ENCODE results near the gene PCNX2. TPM values are rescaled to one million over a fixed set of nuclear protein-coding genes. Genes with fewer than 3 reads are reported as not detected.

Gene PCNX2
- total RNA-seq, 4 donors from 2014 or later = 7.3 to 16.6 (median 12.7) TPM

- TF ChIP-seq CTCF (IDR thresholded peaks at IDR 0.05) = no peak
- DNase-seq (ENCODE audit: low spot score) (no peak), ATAC-seq (ENCODE audit: low FRiP score) (no peak)
These were observed 232.1 kb downstream of the PCNX2 start for GRCh38 chr1:233063462-233063861.

- no peak for TF ChIP-seq CTCF (IDR thresholded peaks at IDR 0.05)
- no peak for DNase-seq (ENCODE audit: low spot score)
- ATAC-seq (ENCODE audit: low FRiP score) = no peak
These were observed 234.3 kb downstream of the PCNX2 start for GRCh38 chr1:233061265-233061664.

- TF ChIP-seq CTCF (IDR thresholded peaks at IDR 0.05) = no peak
- DNase-seq (ENCODE audit: low spot score) = no peak
- no peak for ATAC-seq (ENCODE audit: low FRiP score)
These were observed 235.0 kb downstream of the PCNX2 start for GRCh38 chr1:233060461-233060994.

- DNase-seq (ENCODE audit: low spot score) (no peak), ATAC-seq (ENCODE audit: low FRiP score) (no peak)
- no peak for TF ChIP-seq CTCF (IDR thresholded peaks at IDR 0.05)
These were observed 237.7 kb downstream of the PCNX2 start for GRCh38 chr1:233057836-233058235.

GRCh38 chr1:233055879-233056641, 239.5 kb downstream of the PCNX2 start:
- no peak for TF ChIP-seq CTCF (IDR thresholded peaks at IDR 0.05)

GRCh38 chr1:233045588-233045987, 249.9 kb downstream of the PCNX2 start:
- no peak for DNase-seq (ENCODE audit: low spot score)
- ATAC-seq (ENCODE audit: low FRiP score) = no peak

More at GRCh38 chr1:233055879-233056641, 239.5 kb downstream of the PCNX2 start:
- no peak for ATAC-seq (ENCODE audit: low FRiP score)
- DNase-seq (ENCODE audit: low spot score) = no peak

More at GRCh38 chr1:233045588-233045987, 249.9 kb downstream of the PCNX2 start:
- no peak for TF ChIP-seq CTCF (IDR thresholded peaks at IDR 0.05)
